Measurements from ENCODE around the gene PTGR2.
"Not testable (repeated sequence)": the region's sequence is repeated elsewhere in the genome, so short reads cannot be mapped to it uniquely, and the experiment has no call there.

The PTGR2 gene

GRCh38 chr14:73833530-73834260 lies 17.9 kb upstream of the PTGR2 start:
- no peak for DNase-seq (ENCODE audit: low spot score)

GRCh38 chr14:73834261-73834625 lies 17.4 kb upstream of the PTGR2 start:
- no peak for DNase-seq (ENCODE audit: low spot score)

GRCh38 chr14:73838293-73839034 lies 13.2 kb upstream of the PTGR2 start:
- not testable (repeated sequence) for DNase-seq (ENCODE audit: low spot score)

GRCh38 chr14:73842201-73842600 lies 9.4 kb upstream of the PTGR2 start:
- DNase-seq (ENCODE audit: low spot score): no peak

GRCh38 chr14:73842851-73843250 lies 8.8 kb upstream of the PTGR2 start:
- no peak for DNase-seq (ENCODE audit: low spot score)

GRCh38 chr14:73843296-73843695 lies 8.3 kb upstream of the PTGR2 start:
- no peak for DNase-seq (ENCODE audit: low spot score)

GRCh38 chr14:73846947-73847346 lies 4.7 kb upstream of the PTGR2 start:
- no peak for DNase-seq (ENCODE audit: low spot score)

GRCh38 chr14:73851000-73851399 lies 631 bp upstream of the PTGR2 start:
- no peak for DNase-seq (ENCODE audit: low spot score)

- DNase-seq (ENCODE audit: low spot score): no peak
Measured at GRCh38 chr14:73859145-73859544, 7.5 kb downstream of the PTGR2 start.

GRCh38 chr14:73861073-73861472 lies 9.4 kb downstream of the PTGR2 start:
- DNase-seq (ENCODE audit: low spot score): no peak

GRCh38 chr14:73862480-73862879 lies 10.8 kb downstream of the PTGR2 start:
- no peak for DNase-seq (ENCODE audit: low spot score)

- no peak for DNase-seq (ENCODE audit: low spot score)
Measured at GRCh38 chr14:73863209-73863608, 11.6 kb downstream of the PTGR2 start.

- DNase-seq (ENCODE audit: low spot score): no peak
Measured at GRCh38 chr14:73865534-73866113, 14.0 kb downstream of the PTGR2 start.

GRCh38 chr14:73869754-73870153 lies 18.1 kb downstream of the PTGR2 start:
- DNase-seq (ENCODE audit: low spot score): not testable (repeated sequence)

GRCh38 chr14:73870525-73871235 lies 19.0 kb downstream of the PTGR2 start:
- no peak for DNase-seq (ENCODE audit: low spot score)

GRCh38 chr14:73873660-73874059 lies 22.0 kb downstream of the PTGR2 start:
- no peak for DNase-seq (ENCODE audit: low spot score)

GRCh38 chr14:73877790-73878189 lies 26.2 kb downstream of the PTGR2 start:
- DNase-seq (ENCODE audit: low spot score): no peak

GRCh38 chr14:73878436-73878835 lies 26.8 kb downstream of the PTGR2 start:
- DNase-seq (ENCODE audit: low spot score): no peak

GRCh38 chr14:73879027-73879426 lies 27.4 kb downstream of the PTGR2 start:
- DNase-seq (ENCODE audit: low spot score): no peak

GRCh38 chr14:73884438-73885190 lies 33.0 kb downstream of the PTGR2 start:
- DNase-seq (ENCODE audit: low spot score): no peak

- peak; percentile 83 for DNase-seq (ENCODE audit: low spot score)
Measured at GRCh38 chr14:73886449-73887317, 35.1 kb downstream of the PTGR2 start, which contains the start of gene ZNF410. TSS of gene ZNF410 (plus strand) at chr14:73886859. CDS start at chr14:73892176, 5,317 bp downstream.

Data from CD4-positive, alpha-beta T cell treated with Interleukin-15 for 4 hours (primary cell).